HepG2 (cell line): ENCODE data around the gene ID3. TPM values are rescaled to one million over a fixed set of nuclear protein-coding genes. Genes with fewer than 3 reads are reported as not detected.
A peak's percentile ranks its signal among the peaks of the same experiment; 100 is the strongest.

Experiments
- AFF4 ChIP-seq: sonication (generic); formaldehyde crosslinking; IDR thresholded peaks from 2 replicates; pipeline ENCODE4 v1.4.0; 2020; ENCODE audit warnings: missing genetic modification reagents
- ATF1 ChIP-seq: IDR thresholded peaks from 2 replicates; pipeline ENCODE4 v1.6.1; 2016; ENCODE audit warnings: mild to moderate bottlenecking, control low read depth
- BRF2 ChIP-seq: sonication (generic); formaldehyde crosslinking; IDR thresholded peaks from 2 replicates; pipeline ENCODE4 v1.8.1; 2022; ENCODE audit warnings: mild to moderate bottlenecking, missing genetic modification reagents
- CREBL2 ChIP-seq: sonication (generic); formaldehyde crosslinking; IDR thresholded peaks from 2 replicates; pipeline ENCODE4 v1.8.1; 2023; ENCODE audit warnings: missing genetic modification reagents, mild to moderate bottlenecking, borderline replicate concordance
- EP300 ChIP-seq, 3 experiments: sonication (generic) in 1 of 3; formaldehyde crosslinking in 1 of 3; IDR thresholded peaks; 2 replicates each; pipeline versions ENCODE4 v1.5.1 to v1.6.1; 2011 to 2020; ENCODE audit warnings: low read depth in 2 of 3, low read length in 2 of 3, borderline replicate concordance in 1 of 3, improper control_type of control experiment in 1 of 3, mild to moderate bottlenecking in 1 of 3, missing genetic modification reagents in 1 of 3, moderate library complexity in 1 of 3
- FOSL2 ChIP-seq: sonication (generic); formaldehyde crosslinking; IDR thresholded peaks from 2 replicates; pipeline ENCODE4 v1.4.0; 2020; ENCODE audit warnings: missing genetic modification reagents
- FOXK1 ChIP-seq: sonication (generic); formaldehyde crosslinking; IDR thresholded peaks from 2 replicates; pipeline ENCODE4 v1.4.0; 2020; ENCODE audit warnings: low read depth, missing genetic modification reagents, borderline replicate concordance
- GABPA ChIP-seq, 2 experiments: IDR thresholded peaks; 2 replicates each; pipeline ENCODE4 v1.6.1; 2011 to 2016; ENCODE audit warnings: low read depth in 2 of 2, low read length in 1 of 2, missing biosample characterization in 1 of 2, missing genetic modification characterization in 1 of 2
- KLF15 ChIP-seq: sonication (generic); formaldehyde crosslinking; IDR thresholded peaks from 2 replicates; pipeline ENCODE4 v1.8.1; 2023; ENCODE audit warnings: borderline replicate concordance, mild to moderate bottlenecking, inconsistent platforms, missing genetic modification reagents, mixed read lengths
- SMC3 ChIP-seq: IDR thresholded peaks from 2 replicates; pipeline ENCODE4 v1.6.1; 2011; ENCODE audit warnings: low read length, improper control_type of control experiment
- ZBTB43 ChIP-seq: sonication (generic); formaldehyde crosslinking; conservative IDR thresholded peaks from 2 replicates; pipeline ENCODE4 v1.4.0; 2020; ENCODE audit warnings: missing genetic modification reagents
- ZNF275 ChIP-seq: sonication (generic); formaldehyde crosslinking; IDR thresholded peaks from 2 replicates; pipeline ENCODE4 v1.8.0; 2022; ENCODE audit warnings: missing genetic modification reagents, mild to moderate bottlenecking, inconsistent platforms, borderline replicate concordance
- ZNF775 ChIP-seq: sonication (generic); formaldehyde crosslinking; IDR thresholded peaks from 2 replicates; pipeline ENCODE4 v1.4.0; 2020; ENCODE audit warnings: missing genetic modification reagents, mild to moderate bottlenecking, moderate library complexity, borderline replicate concordance
- ZSCAN31 ChIP-seq: sonication (generic); formaldehyde crosslinking; IDR thresholded peaks from 2 replicates; pipeline ENCODE4 v1.5.0; 2020; ENCODE audit warnings: low read depth, mild to moderate bottlenecking, missing genetic modification reagents
- ZSCAN5A ChIP-seq: sonication (generic); formaldehyde crosslinking; IDR thresholded peaks from 2 replicates; pipeline ENCODE4 v1.8.0; 2022; ENCODE audit warnings: mild to moderate bottlenecking, missing genetic modification reagents, borderline replicate concordance
- polyA plus RNA-seq, 8 experiments: library from polyadenylated mRNA; depleted of rRNA in 3 of 8; stranded (reverse) in 7 of 8; unstranded in 1 of 8; fragments of >200 nt; fragmentation: Illumina TruSeq in 4 of 8; extraction: Trizol in 4 of 8; gene quantifications; 2 replicates each; pipeline versions ENCODE4 v1.2.1 to v1.2.3, GENCODE V29; 2011 to 2016; ENCODE audit warnings: low read depth in 4 of 8, missing spikeins in 1 of 8, mixed read lengths in 1 of 8; ENCODE audit not compliant: insufficient read depth in 1 of 8
- total RNA-seq, 5 experiments: library from RNA; depleted of rRNA; stranded (reverse); fragments of >200 nt; fragmentation: Illumina TruSeq; extraction: Trizol; gene quantifications; 2 replicates each; pipeline ENCODE4 v1.2.3, GENCODE V29; 2016; ENCODE audit warnings: low read depth in 1 of 5

ID3 gene
- total and polyA plus RNA-seq, 2 of the 13 experiments (the other 11 are each of a cell fraction or from before 2014, with no cell fraction given) = 64.8 to 115 TPM

GRCh38 chr1:23530747-23531561 lies 28.3 kb downstream of the ID3 start, which contains the start of gene E2F2 (continued):
- no peak for TF ChIP-seq ZSCAN5A (CRISPR knock-in tag)
- TF ChIP-seq GABPA (IDR thresholded peaks at IDR 0.05; ENCODE audit: low read depth, low read length) = 0 out of 2 replicates have a peak, but pooled peaks have one; percentile 5
- peak; percentile 63 for TF ChIP-seq GABPA (CRISPR knock-in tag; IDR thresholded peaks at IDR 0.05; ENCODE audit: low read depth)
- no peak for TF ChIP-seq ZSCAN31 (CRISPR knock-in tag)
- TF ChIP-seq FOXK1 (CRISPR knock-in tag) = no peak
- no peak for TF ChIP-seq AFF4 (CRISPR knock-in tag)
- no peak for TF ChIP-seq FOSL2 (CRISPR knock-in tag)
- TF ChIP-seq ZNF275 = no peak
- TF ChIP-seq EP300 (IDR thresholded peaks at IDR 0.05; ENCODE audit: low read depth in 2 of 2, low read length in 2 of 2) = no peak
- no peak for TF ChIP-seq EP300 (CRISPR knock-in tag; IDR thresholded peaks at IDR 0.05; ENCODE audit: borderline replicate concordance)
- no peak for TF ChIP-seq ATF1
- TF ChIP-seq ZBTB43 (CRISPR knock-in tag) = no peak
- TF ChIP-seq BRF2 (CRISPR knock-in tag) = 0 out of 2 replicates have a peak, but pooled peaks have one; percentile 58
- TF ChIP-seq KLF15 (CRISPR knock-in tag) = no peak
- TF ChIP-seq CREBL2 (CRISPR knock-in tag) = no peak
- TF ChIP-seq ZNF775 (CRISPR knock-in tag) = peak; percentile 57; the same call in 1 of the 2 replicates
- TF ChIP-seq SMC3 = no peak
